ENCODE data around the gene MYO10.

Gene MYO10

DNA sequence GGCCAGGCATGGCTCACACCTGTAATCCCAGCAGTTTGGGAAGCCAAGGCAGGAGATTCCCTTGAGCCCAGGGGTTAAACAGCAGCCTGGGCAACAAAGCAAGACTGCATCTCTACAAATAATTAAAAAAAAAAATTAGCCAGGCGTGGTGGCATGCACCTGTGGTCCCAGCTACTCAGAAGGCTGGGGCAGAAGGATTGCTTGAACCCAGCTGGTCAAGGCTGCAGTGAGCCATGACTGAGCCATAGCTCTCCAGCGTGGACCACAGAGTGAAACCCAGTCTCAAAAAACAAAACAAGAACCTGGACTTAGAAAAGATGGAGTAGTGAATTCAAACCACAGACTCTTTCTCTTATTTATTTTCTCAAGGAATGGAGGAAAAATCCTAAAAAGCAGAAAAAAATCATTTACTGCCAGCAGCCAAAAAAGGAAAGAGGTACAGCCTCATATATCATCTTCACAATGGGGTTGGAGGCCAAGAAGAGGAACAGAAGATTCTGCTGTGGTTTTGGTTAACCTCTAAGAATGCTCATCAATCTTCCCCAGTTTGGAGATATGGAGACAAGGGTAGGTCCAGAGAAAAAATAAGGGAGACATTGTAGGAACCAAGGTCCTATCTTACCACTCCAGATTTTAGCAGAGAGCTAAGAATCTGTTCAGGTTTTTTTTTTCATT, 40.0 kb upstream of the MYO10 start:
- Histone ChIP-seq H3K4me3 (ENCODE audit: low read depth, low read length) (no peak overlapping the region), H3K36me3 (ENCODE audit: control insufficient read depth in 2 of 2, insufficient read depth in 1 of 2, low read length in 2 of 2) (no peaks in the 10 kb centered on the region), H3K9me3 (ENCODE audit: control insufficient read depth, insufficient read depth, low read depth, low read length) (no peaks in the 10 kb centered on the region), H3K4me1 (ENCODE audit: control insufficient read depth, insufficient read depth, low read length) (no peaks in the 10 kb centered on the region), H3K27ac (ENCODE audit: extremely low read depth, low read depth, low read length) (no peak overlapping the region)
- ChIA-PET POLR2A (interaction anchor here (0.5 to 0.6 kb wide), 2 partner anchors 115 to 452 kb away, joined by 3 read pairs; no protein-coding TSS in a partner anchor), CTCF (interaction anchor here (0.7 to 0.9 kb wide), 3 partner anchors 17 to 424 kb away, joined by 3 read pairs; no protein-coding TSS in a partner anchor)
- 0 out of 2 replicates have a peak, but pooled peaks have one; percentile 25 for TF ChIP-seq BCL6B (tag by site-specific recombination; IDR thresholded peaks at IDR 0.05)
- TF ChIP-seq ZNF777 (tag by site-specific recombination; IDR thresholded peaks at IDR 0.05; ENCODE audit: borderline replicate concordance) = no peak

GRCh38 chr5:16974981-16975380, 38.9 kb upstream of the MYO10 start:
- CTCF ChIA-PET = no interaction called here
- POLR2A ChIA-PET = no interaction called here
- H3K27ac ChIP-seq (ENCODE audit: extremely low read depth, low read depth, low read length) = no peak overlapping the region
- no peak for TF ChIP-seq HIC1 (tag by site-specific recombination; IDR thresholded peaks at IDR 0.05)
- TF ChIP-seq, protein P1, sequence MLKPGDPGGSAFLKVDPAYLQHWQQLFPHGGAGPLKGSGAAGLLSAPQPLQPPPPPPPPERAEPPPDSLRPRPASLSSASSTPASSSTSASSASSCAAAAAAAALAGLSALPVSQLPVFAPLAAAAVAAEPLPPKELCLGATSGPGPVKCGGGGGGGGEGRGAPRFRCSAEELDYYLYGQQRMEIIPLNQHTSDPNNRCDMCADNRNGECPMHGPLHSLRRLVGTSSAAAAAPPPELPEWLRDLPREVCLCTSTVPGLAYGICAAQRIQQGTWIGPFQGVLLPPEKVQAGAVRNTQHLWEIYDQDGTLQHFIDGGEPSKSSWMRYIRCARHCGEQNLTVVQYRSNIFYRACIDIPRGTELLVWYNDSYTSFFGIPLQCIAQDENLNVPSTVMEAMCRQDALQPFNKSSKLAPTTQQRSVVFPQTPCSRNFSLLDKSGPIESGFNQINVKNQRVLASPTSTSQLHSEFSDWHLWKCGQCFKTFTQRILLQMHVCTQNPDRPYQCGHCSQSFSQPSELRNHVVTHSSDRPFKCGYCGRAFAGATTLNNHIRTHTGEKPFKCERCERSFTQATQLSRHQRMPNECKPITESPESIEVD (tag by site-specific recombination; IDR thresholded peaks at IDR 0.05) = no peak
- no peak for TF ChIP-seq ZNF37A (tag by site-specific recombination; IDR thresholded peaks at IDR 0.05)
- H3K4me1 ChIP-seq (ENCODE audit: control insufficient read depth, insufficient read depth, low read length) = no peaks in the 10 kb centered on the region
- H3K36me3 ChIP-seq (ENCODE audit: control insufficient read depth in 2 of 2, insufficient read depth in 1 of 2, low read length in 2 of 2) = no peaks in the 10 kb centered on the region
- H3K9me3 ChIP-seq (ENCODE audit: control insufficient read depth, insufficient read depth, low read depth, low read length) = no peaks in the 10 kb centered on the region
- H3K4me3 ChIP-seq (ENCODE audit: low read depth, low read length) = no peak overlapping the region

- ChIA-PET POLR2A (no interaction called here), CTCF (no interaction called here)
- TF ChIP-seq ZEB2 (tag by site-specific recombination; IDR thresholded peaks at IDR 0.05) (no peak), ZNF184 (tag by site-specific recombination; IDR thresholded peaks at IDR 0.05) (no peak), ZNF677 (tag by site-specific recombination; IDR thresholded peaks at IDR 0.05) (no peak), ZNF558 (tag by site-specific recombination; IDR thresholded peaks at IDR 0.05) (no peak), ZNF48 (tag by site-specific recombination; IDR thresholded peaks at IDR 0.05) (no peak), ZNF610 (tag by site-specific recombination; IDR thresholded peaks at IDR 0.05; ENCODE audit: borderline replicate concordance) (no peak), ZNF155 (tag by site-specific recombination; IDR thresholded peaks at IDR 0.05) (no peak), ZNF391 (tag by site-specific recombination; IDR thresholded peaks at IDR 0.05; ENCODE audit: borderline replicate concordance, low read depth) (no peak), ZNF341 (tag by site-specific recombination; IDR thresholded peaks at IDR 0.05; ENCODE audit: low read depth) (no peak), ZSCAN30 (tag by site-specific recombination; IDR thresholded peaks at IDR 0.05) (no peak), ZNF10 (tag by site-specific recombination; IDR thresholded peaks at IDR 0.05) (no peak), ZNF16 (tag by site-specific recombination; IDR thresholded peaks at IDR 0.05; ENCODE audit: low read depth) (no peak)
- TF ChIP-seq, protein P2, sequence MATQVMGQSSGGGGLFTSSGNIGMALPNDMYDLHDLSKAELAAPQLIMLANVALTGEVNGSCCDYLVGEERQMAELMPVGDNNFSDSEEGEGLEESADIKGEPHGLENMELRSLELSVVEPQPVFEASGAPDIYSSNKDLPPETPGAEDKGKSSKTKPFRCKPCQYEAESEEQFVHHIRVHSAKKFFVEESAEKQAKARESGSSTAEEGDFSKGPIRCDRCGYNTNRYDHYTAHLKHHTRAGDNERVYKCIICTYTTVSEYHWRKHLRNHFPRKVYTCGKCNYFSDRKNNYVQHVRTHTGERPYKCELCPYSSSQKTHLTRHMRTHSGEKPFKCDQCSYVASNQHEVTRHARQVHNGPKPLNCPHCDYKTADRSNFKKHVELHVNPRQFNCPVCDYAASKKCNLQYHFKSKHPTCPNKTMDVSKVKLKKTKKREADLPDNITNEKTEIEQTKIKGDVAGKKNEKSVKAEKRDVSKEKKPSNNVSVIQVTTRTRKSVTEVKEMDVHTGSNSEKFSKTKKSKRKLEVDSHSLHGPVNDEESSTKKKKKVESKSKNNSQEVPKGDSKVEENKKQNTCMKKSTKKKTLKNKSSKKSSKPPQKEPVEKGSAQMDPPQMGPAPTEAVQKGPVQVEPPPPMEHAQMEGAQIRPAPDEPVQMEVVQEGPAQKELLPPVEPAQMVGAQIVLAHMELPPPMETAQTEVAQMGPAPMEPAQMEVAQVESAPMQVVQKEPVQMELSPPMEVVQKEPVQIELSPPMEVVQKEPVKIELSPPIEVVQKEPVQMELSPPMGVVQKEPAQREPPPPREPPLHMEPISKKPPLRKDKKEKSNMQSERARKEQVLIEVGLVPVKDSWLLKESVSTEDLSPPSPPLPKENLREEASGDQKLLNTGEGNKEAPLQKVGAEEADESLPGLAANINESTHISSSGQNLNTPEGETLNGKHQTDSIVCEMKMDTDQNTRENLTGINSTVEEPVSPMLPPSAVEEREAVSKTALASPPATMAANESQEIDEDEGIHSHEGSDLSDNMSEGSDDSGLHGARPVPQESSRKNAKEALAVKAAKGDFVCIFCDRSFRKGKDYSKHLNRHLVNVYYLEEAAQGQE (tag by site-specific recombination; IDR thresholded peaks at IDR 0.05) = no peak
- TF ChIP-seq, protein P3, sequence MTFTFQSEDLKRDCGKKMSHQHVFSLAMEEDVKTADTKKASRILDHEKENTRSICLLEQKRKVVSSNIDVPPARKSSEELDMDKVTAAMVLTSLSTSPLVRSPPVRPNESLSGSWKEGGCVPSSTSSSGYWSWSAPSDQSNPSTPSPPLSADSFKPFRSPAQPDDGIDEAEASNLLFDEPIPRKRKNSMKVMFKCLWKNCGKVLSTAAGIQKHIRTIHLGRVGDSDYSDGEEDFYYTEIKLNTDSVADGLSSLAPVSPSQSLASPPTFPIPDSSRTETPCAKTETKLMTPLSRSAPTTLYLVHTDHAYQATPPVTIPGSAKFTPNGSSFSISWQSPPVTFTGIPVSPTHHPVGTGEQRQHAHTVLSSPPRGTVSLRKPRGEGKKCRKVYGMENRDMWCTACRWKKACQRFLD (tag by site-specific recombination; IDR thresholded peaks at IDR 0.05) = no peak
- Histone ChIP-seq H3K4me1 (ENCODE audit: control insufficient read depth, insufficient read depth, low read length) (no peaks in the 10 kb centered on the region), H3K9me3 (ENCODE audit: control insufficient read depth, insufficient read depth, low read depth, low read length) (no peaks in the 10 kb centered on the region), H3K27ac (ENCODE audit: extremely low read depth, low read depth, low read length) (no peak overlapping the region), H3K36me3 (ENCODE audit: control insufficient read depth in 2 of 2, insufficient read depth in 1 of 2, low read length in 2 of 2) (no peaks in the 10 kb centered on the region), H3K4me3 (ENCODE audit: low read depth, low read length) (no peak overlapping the region)
These were observed 34.7 kb upstream of the MYO10 start for GRCh38 chr5:16970826-16971225.
